ENCODE results near the gene C5orf63. TPM values are rescaled to one million over a fixed set of nuclear protein-coding genes. Genes with fewer than 3 reads are reported as not detected.

Gene C5orf63
- total and polyA plus RNA-seq, 2 of the 8 experiments (the other 6 are each of a cell fraction or from before 2014, with no cell fraction given), result 0.67 to 0.71 TPM

- no peak for TF ChIP-seq MAFK (IDR thresholded peaks at IDR 0.05; ENCODE audit: low read depth, low read length)
- no peak for TF ChIP-seq JUND (IDR thresholded peaks at IDR 0.05; ENCODE audit: low read length)
- no peak for TF ChIP-seq TEAD4 (IDR thresholded peaks at IDR 0.05; ENCODE audit: low read depth, low read length)
Measured at GRCh38 chr5:127088251-127088650, 14.9 kb upstream of the C5orf63 start (continued).

Measured in H1 (cell line).